ENCODE results near the gene ARHGAP22. TPM values are rescaled to one million over a fixed set of nuclear protein-coding genes. Genes with fewer than 3 reads are reported as not detected.

ARHGAP22 gene
- total RNA-seq, 1 donor from 2014 or later = 2.1 TPM

DNA sequence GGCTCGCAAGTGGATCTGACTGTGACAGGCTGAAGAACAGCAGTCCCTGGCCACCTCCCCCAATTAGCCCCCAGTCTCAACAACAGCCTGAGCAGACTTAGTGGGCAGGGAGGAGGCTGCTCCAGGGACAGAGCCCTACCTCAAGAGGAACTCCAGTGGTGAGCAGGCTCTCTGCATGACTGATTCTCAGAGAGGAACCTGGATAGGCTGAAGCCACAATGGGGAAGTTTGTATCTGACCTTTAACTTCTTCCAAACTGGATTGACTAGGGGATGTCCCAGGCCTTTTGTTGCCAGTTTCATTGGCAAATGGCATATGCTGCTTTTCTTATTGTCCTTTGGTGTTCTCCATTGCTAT, 93.0 kb downstream of the ARHGAP22 start:
- DNase-seq = no peak

DNA sequence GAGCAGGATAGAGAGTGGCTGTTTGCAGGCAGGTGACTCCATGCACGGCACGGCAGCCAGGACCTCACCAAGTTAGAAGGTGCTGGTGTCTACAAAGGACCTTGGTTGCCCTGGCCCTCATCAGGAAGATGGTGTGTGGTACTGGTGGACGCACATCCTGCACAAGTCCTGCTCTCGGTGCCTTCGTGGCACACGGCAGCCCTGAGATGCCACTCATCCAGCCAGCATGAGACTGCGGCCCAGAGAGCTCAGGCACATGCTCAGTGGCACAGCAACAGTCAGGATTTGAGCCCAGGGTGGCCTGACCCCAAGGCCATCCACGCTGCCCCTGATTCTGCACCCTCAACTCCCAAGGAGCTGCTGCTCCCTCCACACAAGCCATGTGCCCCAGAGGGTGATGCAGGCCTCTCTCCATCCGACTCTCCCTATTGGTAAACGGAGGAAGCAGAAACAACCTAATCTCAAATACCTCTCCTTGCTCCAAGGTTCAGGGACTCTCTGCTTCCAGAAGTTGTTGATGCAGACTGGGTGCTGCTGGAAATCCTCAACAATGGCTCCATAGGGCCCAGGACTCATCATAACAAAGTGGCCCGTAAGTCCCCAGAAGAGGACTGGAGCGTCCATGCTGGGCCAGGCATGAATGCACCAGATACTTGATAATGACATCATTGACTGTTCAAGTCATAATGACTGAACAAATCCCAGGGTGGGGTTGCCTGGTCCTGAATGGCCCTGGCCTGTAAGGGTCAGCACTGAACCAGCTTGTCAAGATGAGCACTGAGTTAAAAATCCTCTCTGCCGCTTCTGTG, 93.6 kb downstream of the ARHGAP22 start:
- DNase-seq = no peak

DNA sequence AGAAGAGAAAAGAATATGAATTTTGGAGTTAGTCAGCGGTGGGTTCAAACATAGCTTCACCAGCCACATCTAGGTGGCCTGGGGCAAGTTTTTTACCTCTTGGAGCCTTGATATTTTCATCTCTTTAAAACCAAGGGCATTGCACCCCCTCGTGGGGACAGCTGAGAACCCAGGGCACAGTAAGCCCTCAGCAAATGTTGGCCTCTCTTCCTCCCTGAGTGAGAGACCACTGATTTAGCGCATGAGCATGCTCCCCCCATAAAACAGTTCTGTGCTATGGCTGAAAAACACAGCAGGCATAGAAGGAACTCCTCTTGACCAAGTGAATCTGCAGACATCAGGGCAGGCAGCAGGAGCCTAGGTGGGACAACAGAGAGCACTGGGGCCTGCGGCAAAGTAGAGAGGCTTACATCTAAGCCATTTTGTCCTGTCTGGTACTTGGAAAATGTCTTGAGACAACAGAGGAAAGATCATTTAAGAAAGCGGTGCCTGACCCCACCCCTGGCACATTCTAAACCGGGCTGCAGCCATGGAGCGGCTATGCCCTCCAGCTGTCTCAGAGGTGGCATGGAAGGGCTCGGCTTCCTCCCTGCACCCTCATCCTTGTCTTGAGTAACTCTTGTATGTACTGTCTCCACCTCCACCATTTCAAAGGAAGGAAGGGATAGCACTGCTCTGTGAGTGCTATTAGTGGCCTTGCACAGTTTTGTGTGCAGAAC, 94.7 kb downstream of the ARHGAP22 start:
- DNase-seq = peak; percentile 17

DNA sequence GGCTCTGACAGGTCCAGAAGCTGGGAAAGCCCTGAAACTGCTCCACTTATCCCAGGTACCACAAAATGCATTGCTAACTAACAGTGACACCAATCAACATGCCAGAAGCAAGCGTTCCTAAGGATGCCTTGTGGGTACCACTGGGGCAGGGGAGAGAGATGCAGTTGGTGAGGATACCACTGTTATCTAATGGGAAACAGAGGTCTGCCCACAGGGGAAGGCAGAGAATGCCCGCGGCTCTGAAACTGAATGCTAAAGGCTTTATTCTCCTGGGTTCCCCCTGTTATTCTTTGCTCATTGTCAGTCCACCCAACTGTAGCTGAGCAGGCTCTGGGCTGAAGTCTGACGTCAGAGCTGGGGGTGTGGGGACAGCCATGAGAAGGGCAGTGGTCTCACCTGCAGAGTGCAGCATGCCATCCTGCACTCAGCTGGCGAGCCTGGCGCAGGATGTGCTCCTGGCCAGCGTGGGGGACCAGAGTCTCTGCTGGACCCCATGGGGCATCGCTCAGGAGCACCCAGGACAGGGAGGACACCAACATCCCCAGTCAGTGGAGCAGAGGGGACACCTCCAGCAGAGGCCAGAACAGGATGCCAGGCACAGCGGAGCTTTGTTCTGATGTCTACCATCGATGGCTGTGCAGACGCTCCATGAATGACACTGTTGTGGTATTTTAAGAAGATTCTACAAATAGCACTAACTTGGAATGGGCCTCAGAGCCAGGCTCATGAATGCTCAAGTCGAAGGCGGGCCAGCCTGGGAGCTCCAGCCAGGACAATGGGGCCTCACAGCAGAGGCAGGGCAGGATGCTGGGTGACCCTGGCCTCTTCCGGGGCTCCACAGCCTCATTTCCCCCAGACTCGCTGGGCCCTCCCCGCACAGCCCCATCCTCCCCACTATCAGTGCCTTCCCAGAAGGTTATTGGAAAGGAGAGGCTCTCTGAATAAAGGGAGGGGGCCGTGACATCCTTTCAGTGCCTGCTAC, 95.8 kb downstream of the ARHGAP22 start:
- DNase-seq = peak; percentile 29

DNA sequence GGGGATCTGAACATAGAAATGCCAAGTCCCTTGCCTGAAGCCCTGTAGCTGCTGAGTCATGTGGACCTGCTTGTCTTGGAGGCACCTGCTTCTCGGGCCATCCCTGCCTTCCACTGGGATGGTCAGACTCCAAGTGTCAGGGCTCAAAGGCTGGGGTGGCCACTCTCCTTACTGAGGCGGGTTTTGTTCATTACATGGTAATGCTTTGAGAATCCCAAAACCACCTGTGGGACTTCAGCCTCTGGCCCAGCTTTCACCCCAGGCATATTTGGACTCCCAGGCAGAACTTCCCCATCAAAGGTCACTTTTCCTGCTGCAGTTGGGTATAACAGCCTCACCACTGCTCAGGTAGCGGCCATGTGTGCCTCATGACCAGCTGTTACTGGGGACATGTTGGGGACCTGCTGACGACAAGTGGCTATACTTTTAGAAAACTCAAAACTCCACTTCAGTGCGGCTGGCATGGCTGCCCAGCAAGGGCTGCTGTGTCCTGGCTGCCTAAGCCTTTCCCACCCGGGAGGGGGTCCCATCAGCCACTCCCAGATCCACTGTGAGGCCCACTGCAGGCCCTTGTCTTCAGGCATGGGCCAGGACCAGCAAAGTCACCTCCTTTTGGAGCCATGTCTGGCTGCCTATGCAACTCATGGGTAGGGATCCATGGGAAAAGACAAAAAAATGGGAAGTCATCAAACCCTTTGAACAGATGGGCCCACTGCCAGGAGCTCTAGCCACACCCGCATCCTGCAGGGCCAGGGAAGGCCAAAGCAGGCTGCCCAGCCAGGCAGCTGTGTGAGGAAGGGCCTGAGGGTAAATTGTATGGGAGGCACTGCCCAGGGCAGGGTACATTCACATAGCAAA, 96.7 kb downstream of the ARHGAP22 start:
- no peak for DNase-seq

DNA sequence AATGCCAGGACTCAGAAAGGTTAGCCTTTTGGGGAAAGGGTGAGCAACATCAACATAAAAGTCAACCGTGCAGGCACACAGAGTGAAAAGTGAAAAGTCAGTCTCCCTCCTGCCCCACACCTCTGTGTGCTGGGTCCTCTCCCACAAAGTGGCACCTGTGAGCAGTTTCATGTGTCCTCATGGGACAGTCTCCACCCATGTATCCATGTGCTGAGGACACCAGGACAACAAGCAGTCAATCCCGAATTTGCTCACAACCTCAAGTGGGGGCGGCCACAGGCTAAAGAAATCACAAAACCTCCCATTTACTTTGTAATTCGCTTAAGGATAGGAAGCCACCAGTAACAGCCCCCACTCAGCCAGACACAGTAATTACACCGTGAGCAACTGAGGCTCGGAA, 97.4 kb downstream of the ARHGAP22 start:
- DNase-seq = no peak

DNA sequence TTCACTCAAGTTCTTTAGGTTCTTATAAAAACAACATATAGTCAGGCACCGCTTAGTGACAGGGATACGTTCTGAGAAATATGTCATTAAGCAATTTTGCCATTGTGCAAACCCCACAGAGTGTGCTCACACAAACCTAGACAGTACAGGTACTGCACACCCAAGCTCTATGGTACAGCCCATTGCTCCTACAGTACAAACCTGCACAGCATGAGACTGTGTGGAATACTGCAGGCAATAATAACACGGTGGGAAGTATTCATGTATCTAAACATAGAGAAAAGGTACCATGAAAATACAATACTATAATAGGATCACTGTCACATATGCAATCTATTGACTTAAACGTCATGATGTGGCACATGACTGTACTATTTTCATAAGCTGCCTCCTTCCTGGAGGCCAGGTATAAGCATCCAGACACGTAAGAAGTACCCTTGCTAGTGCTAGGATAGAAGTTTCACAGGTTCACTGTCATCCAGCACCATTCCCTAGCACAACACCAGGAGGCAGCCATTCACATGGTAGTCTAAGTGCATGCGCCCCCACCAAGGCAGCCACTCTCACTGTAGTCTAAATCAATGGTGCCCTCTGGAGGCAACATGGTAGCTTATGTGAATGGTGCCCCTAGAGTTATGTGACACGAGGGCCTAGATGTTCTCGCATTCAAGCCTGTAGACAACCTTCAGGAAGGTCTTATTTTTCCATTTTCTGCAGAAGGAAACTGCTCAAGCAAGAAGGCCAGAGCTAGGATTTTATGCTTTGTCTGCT, 98.5 kb downstream of the ARHGAP22 start:
- no peak for DNase-seq

DNA sequence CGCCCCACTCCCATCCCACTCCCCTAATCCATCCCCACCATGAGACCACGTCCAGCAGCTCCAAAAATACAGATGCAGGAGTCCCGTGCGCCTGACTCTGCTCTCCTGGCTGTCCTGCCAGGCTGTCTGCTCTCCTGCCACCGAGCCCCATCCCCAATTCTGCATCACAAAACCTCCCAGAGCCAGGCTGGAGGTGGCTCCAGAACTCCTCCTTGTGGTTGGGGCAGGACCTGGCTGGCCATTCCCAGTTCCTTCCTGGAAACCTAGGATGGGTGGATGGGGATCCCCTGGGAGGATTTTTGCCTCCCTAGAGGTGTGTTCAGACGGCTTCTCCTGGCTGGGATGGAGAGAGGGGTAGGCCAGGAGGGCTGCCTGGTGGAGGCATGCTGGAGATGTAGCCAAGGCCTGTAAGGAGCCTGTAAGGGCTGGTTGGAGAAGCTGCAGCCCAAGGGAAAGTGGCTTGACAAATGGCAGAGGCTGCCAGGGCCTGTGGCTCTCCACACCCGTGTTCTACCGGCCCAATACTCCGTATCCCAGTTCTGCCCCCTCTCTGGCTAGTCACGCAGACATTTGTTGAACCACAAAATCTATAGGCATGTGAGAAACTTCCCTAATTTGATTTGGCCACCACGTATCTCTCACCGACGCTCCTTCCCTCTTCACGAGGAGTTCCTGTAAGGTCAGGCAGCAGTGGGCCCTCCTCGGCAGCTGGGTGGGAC, 99.3 kb downstream of the ARHGAP22 start:
- DNase-seq = no peak

DNA sequence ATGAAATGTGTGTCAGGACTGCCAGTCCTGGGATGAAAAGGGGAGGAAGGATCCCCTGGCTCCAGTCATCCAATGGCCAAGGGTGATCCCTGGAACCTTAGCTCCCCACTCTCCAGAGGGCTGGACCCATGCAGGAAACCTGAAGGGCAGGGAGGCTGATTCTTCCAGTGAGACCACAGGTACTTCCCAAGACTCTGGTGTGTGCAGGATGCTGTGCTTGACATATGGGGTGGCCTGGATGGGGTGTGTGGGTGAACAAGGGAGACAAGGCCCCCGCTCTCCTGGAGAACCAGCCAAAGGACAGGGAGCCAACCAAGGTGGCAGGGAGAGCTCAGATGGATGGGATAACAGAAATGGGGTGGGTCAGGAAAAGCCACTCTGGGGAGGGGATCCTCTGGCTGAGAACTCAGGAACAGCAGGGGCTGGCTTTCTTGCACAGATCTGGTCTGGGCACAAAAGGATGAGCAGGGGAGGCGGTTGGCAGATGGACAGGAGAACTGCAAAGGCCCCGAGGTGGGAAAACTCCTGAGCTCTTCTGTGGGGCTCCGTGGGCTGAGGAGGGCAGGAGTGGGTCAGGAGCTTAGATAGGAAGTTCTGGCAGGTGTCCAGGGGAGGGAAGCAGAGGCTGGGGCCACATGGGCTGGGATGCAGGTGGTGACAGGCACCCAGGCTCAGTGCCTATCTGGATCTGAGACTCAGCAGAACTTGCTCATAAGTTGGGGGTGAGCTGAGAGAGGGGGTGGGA, 100.6 kb downstream of the ARHGAP22 start:
- DNase-seq = no peak

DNA sequence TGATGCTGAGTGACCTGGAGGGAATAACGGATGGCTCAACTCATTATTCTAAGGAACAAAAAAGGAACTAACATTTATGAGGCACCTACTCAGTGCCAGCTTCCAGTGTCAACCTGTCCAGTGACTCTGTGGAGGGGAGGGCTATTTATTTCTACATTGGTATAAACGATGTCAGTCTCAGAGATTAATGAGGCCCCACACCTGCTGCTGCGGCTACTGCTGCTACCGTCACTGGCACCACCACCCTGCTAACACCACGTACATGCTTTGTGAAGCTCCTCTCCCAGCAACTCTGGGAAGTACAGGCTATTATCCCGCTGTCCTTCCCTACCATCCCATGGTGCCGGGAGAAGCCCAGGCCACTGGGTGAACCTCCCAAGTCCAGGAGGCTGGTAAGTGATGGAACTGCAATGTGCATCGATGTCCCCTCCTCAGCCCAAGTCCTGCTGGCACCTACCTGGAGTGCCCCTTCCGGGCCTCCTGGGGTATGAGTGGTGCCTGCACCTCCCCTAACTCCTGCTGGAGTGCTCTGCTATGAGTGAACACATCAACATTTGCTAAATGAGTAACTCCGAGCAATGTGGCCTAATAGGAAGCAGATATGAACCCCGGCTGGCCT, 101.5 kb downstream of the ARHGAP22 start:
- DNase-seq = no peak

DNA sequence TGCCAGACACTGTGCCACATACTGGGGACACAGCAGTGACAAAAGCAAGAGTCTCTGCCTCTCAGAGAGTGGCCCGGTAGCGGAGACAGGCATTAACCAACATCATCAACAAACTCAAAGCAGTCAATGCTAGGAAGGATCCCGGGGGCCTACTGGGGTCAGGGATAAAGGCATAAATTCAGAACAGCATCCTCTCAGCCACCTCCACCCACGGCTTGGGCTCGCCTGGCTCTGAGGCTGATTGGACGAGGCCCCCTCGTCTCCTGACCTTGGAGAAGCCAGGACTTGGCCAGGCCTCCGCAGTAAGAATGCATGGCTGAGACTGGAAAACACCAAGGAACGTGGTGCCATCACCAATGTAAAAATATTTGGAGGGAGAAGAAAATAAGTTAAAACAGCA, 102.1 kb downstream of the ARHGAP22 start:
- no peak for DNase-seq

DNA sequence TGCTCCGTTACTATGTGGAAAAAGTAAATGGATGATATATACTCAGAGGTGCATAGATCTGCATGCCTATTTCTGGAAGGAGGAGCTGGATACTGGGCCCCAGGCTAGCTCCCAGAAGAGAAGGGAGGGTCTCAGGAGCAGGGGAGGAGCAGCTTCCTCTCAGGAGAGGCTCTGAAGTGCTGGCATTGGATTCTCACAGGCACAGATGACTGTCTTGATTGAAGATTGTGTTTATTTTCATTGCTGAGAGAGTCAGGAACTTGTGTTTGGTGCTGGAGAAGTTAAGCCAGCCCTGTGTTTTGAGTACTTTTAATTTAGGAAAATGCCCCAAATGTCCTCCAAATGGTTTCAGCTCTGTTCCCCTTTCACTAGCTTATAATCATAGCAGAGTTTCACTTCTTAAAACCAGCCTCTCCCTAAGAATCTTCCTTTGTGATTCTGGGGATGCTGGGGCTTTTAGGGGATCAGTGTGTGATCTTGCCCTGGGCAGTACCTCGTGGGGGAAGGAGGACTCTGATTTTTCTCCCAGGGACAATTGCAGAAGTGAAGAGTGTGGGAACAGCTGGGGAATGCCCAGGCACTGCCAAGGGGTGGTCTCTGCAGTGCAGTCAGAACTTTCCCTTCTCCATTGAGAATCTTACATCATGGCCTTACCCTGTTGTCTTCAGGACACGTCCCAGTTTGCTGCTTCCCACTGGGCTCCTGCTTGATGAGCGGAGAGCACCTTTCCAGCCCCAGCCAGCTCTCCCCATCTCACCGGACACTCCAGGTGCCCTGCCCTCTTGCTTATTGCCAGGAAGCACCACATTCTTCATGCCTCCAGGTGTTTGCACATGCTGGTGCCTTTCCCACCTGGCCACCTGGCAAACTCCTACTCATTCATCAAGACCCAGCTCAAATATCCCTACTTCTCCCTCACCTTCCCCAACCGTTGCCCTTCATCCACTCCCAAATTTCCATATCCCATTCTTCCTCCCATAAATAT, 102.8 kb downstream of the ARHGAP22 start:
- DNase-seq = no peak

DNA sequence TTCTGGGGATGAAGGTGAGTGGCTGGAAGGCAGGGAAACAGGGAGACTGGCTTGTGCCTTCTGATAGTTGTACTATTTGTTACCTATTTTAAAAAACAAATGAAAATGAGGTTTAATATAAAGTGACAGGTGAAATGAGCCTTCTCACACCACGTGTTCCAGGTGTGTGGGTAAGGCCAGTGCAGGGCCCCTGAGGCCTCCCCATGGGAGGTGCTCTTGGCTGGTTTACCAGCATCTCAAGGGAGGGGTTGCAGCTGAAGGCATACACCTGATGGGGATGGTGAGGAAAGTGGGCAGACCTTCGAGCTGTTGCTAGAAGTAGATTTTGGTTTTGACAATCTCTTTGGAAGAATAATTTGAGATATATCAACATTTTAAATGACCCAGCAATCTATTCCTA, 103.6 kb downstream of the ARHGAP22 start:
- no peak for DNase-seq

DNA sequence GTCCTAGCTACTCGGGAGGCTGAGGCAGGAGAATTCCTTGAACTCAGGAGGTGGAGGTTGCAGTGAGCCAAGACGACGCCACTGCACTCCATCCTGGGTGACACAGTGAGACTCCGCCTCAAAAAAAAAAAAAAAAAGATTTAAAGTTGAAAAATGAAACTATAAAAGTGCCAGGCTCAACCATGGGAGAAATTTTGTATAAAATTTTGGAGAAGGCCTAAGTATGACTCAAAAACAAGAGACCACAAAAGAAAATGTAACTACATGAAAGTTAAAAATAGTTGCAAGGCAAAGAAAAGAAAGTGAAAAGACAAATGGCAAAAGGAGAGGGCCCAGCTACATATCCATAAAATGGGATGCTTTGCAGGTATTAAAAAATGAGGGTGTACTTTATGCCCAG, 104.1 kb downstream of the ARHGAP22 start:
- DNase-seq = no peak

DNA sequence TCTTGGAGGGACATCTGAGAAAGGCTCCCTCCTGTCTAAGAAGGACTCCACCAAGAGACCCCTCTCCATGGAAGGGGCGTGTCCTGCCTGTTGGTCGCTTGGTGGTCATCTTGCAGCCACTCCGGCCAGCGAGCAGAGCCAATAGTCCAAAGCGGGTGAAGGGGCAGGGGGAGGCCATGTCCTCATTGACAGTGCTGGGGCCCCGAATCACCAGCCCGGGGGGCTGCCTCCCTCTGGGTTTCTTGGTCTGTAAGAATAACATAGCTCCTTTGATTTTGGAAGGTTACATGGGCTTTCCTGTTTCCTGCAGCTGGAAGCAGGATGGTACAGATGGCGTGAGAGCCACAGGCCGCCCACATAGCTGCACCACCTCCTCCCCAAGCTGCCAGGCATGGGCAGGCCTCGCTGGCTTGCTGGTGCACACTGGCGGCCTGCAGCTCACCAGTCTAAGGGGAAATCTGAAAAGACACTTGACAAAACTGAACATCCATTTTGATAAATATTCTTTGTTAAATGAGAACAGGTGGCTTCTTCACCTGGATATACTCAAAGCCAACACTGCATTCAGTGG, 105.8 kb downstream of the ARHGAP22 start:
- no peak for DNase-seq

DNA sequence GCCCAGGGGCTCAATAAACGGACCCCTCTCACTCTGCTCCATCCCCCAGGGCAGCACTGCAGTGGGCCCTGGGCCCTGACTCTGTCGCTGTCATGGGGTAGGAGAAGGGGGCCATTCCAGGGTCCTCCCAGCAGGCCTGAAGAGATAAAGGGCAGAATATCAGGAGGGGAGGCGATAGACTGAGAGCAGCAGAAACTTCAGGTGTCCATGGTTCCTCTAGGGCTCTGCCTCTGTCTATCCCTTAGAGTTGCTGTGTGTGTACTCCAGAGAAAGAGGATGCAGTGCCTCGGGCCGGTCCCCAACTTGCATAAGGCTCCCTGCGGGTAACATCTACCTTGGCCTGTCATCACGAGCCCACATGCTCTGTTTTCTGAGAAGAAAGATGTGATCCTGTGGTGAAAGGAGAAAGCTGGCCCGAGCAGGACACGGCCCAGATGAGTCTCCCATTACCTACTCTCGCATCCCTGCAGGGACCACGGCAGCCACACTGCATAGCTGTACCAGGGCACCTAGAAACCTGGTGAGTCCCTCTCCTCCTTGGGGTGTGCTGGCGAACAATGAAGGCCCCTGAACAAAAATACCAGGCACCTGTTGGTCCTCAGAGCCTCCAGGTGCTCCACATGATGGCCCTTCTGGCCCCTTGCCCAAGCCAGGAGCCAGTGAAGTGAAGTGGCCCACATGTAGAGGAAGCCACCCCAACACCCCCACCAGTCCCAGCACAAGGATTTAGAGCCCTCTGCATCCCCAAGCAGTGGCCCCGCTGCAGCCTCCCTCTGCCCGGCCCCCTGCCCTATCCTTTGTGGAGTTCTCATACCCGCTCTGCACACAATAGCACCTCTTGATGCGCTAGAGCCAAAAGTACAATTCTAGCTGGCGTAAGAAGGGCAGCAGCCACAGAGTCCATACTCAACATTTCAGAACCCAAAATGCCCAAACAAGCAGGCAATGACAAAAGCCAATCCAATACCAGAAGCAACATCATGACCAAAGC, 106.8 kb downstream of the ARHGAP22 start:
- no peak for DNase-seq

Measured in tongue (tissue), 2 donors.